ENCODE data around the gene C1orf56. TPM values are rescaled to one million over a fixed set of nuclear protein-coding genes. Genes with fewer than 3 reads are reported as not detected.

C1orf56 gene
- total and polyA plus RNA-seq, 4 donors = 1.5 to 11.2 (median 3.3) TPM

DNA sequence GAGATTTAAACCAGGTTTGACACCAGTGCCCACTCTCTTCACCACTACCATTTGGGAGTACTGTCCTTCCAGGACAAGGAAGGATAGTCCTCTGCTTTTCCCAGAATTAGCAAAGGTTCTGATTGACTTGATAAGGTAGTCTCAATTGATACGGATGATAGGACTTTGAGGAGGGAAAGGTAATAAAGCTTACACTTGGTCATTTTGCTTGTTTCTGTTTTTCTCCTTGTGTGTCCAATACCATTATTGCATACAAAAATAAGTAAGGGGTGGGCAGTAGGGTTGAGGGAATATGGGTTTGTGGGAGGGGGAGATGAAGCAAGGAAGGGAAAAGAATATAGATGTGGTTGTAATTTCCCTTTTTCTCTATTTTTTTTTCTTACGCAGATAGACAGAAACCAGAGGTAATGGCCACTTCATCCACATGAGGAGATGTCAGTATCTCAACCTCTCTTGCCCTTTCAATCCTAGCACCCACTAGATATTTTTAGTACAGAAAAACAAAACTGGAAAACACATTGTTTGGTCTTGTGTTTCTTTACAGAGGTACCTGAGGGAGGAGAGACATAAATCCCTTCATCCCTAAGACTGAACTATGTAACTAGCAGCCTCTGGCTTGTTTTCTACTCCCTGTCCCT, 2.6 kb downstream of the C1orf56 start:
- Histone ChIP-seq H3K4me1 (ENCODE audit: control insufficient read depth in 4 of 4, insufficient read depth in 4 of 4, low read length in 3 of 4) (peaks cover 0 to 16% (median 12%) of the 10 kb centered on the region in 4 donors), H3K9ac (ENCODE audit: low read depth in 1 of 2, low read length in 2 of 2) (no peak overlapping the region), H3K36me3 (ENCODE audit: control insufficient read depth in 4 of 4, insufficient read depth in 3 of 4, low read depth in 1 of 4, low read length in 3 of 4) (peaks cover 4 to 38% (median 34%) of the 10 kb centered on the region in 4 donors), H3K4me3 (ENCODE audit: low read depth in 1 of 3, low read length in 3 of 3) (no peak overlapping the region), H3K27me3 (ENCODE audit: control insufficient read depth in 4 of 4, insufficient read depth in 4 of 4, low read length in 3 of 4) (no peaks in the 10 kb centered on the region), H3K9me3 (ENCODE audit: control insufficient read depth in 4 of 4, low read length in 3 of 4) (no peaks in the 10 kb centered on the region), H3K27ac (ENCODE audit: low read depth in 1 of 2, low read length in 2 of 2) (no peak overlapping the region)
- WGBS = 95% methylated on average over 2 of the region's 2 CpGs
- TF ChIP-seq GABPA (IDR thresholded peaks at IDR 0.05 in 1 of 2, conservative IDR thresholded peaks at IDR 0.05 in 1 of 2) (no peak), NR2F2 (IDR thresholded peaks at IDR 0.05) (no peak), HNF4A (conservative IDR thresholded peaks at IDR 0.05) (no peak), RAD21 (IDR thresholded peaks at IDR 0.05) (no peak), YY1 (IDR thresholded peaks at IDR 0.05) (no peak), RXRA (IDR thresholded peaks at IDR 0.05) (no peak), JUND (IDR thresholded peaks at IDR 0.05) (no peak)
- TF ChIP-seq, protein P1, sequence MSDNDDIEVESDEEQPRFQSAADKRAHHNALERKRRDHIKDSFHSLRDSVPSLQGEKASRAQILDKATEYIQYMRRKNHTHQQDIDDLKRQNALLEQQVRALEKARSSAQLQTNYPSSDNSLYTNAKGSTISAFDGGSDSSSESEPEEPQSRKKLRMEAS (IDR thresholded peaks at IDR 0.05) = no peak
- TF ChIP-seq, protein P2, sequence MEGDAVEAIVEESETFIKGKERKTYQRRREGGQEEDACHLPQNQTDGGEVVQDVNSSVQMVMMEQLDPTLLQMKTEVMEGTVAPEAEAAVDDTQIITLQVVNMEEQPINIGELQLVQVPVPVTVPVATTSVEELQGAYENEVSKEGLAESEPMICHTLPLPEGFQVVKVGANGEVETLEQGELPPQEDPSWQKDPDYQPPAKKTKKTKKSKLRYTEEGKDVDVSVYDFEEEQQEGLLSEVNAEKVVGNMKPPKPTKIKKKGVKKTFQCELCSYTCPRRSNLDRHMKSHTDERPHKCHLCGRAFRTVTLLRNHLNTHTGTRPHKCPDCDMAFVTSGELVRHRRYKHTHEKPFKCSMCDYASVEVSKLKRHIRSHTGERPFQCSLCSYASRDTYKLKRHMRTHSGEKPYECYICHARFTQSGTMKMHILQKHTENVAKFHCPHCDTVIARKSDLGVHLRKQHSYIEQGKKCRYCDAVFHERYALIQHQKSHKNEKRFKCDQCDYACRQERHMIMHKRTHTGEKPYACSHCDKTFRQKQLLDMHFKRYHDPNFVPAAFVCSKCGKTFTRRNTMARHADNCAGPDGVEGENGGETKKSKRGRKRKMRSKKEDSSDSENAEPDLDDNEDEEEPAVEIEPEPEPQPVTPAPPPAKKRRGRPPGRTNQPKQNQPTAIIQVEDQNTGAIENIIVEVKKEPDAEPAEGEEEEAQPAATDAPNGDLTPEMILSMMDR (IDR thresholded peaks at IDR 0.05; ENCODE audit: low read depth, low read length, missing input control) = no peak
- TF ChIP-seq, protein P3, sequence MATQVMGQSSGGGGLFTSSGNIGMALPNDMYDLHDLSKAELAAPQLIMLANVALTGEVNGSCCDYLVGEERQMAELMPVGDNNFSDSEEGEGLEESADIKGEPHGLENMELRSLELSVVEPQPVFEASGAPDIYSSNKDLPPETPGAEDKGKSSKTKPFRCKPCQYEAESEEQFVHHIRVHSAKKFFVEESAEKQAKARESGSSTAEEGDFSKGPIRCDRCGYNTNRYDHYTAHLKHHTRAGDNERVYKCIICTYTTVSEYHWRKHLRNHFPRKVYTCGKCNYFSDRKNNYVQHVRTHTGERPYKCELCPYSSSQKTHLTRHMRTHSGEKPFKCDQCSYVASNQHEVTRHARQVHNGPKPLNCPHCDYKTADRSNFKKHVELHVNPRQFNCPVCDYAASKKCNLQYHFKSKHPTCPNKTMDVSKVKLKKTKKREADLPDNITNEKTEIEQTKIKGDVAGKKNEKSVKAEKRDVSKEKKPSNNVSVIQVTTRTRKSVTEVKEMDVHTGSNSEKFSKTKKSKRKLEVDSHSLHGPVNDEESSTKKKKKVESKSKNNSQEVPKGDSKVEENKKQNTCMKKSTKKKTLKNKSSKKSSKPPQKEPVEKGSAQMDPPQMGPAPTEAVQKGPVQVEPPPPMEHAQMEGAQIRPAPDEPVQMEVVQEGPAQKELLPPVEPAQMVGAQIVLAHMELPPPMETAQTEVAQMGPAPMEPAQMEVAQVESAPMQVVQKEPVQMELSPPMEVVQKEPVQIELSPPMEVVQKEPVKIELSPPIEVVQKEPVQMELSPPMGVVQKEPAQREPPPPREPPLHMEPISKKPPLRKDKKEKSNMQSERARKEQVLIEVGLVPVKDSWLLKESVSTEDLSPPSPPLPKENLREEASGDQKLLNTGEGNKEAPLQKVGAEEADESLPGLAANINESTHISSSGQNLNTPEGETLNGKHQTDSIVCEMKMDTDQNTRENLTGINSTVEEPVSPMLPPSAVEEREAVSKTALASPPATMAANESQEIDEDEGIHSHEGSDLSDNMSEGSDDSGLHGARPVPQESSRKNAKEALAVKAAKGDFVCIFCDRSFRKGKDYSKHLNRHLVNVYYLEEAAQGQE (IDR thresholded peaks at IDR 0.05) = no peak
- no peak for DNase-seq (ENCODE audit: low spot score)

DNA sequence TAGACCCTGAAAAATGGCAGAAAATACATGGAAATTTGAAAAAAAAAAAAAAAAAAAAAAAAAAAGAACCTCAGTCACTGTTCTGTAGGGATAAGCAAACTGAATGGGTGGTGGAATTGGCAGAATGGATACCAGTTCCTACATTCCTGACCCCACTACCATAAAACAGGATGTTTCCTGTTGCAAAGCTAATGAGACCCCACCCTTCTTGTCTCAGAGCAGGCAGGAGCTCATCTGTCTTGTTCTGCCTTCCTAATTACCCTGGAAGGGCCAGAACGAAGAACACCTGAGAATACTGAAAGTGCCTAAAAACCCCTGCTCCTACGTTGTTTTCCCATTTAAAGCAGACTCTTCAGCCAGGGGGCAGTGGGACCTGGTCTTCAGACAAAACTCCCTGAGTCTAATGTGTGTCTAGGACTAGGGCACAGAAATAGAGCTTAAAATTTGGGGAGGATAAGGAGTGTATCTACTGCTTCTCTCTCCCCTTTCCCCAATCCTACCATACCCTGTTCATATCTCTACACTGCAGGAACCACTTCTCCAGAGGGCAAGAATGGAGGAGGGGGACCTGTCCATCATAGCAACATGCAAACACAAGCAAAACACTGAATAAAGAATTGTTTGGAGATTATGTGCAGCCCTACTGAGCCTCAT, 3.9 kb downstream of the C1orf56 start:
- no peak overlapping the region for H3K4me3 ChIP-seq (ENCODE audit: low read depth in 1 of 3, low read length in 3 of 3)
- TF ChIP-seq HNF4A (conservative IDR thresholded peaks at IDR 0.05) = no peak
- TF ChIP-seq GABPA (IDR thresholded peaks at IDR 0.05 in 1 of 2, conservative IDR thresholded peaks at IDR 0.05 in 1 of 2) = no peak
- TF ChIP-seq, protein P3 (IDR thresholded peaks at IDR 0.05) = no peak
- TF ChIP-seq, protein P4, sequence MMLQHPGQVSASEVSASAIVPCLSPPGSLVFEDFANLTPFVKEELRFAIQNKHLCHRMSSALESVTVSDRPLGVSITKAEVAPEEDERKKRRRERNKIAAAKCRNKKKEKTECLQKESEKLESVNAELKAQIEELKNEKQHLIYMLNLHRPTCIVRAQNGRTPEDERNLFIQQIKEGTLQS (IDR thresholded peaks at IDR 0.05) = no peak
- no peak for TF ChIP-seq SP1 (IDR thresholded peaks at IDR 0.05)
- TF ChIP-seq, protein P2 (IDR thresholded peaks at IDR 0.05; ENCODE audit: low read depth, low read length, missing input control) = no peak
- TF ChIP-seq RXRA (IDR thresholded peaks at IDR 0.05) = no peak
- TF ChIP-seq JUND (IDR thresholded peaks at IDR 0.05) = no peak
- TF ChIP-seq YY1 (IDR thresholded peaks at IDR 0.05) = no peak
- no peak for TF ChIP-seq HNF4G (IDR thresholded peaks at IDR 0.05)
- no peak for TF ChIP-seq NR2F2 (IDR thresholded peaks at IDR 0.05)
- TF ChIP-seq, protein P1 (IDR thresholded peaks at IDR 0.05) = no peak
- no peak overlapping the region for H3K27ac ChIP-seq (ENCODE audit: low read depth in 1 of 2, low read length in 2 of 2)
- H3K27me3 ChIP-seq (ENCODE audit: control insufficient read depth in 4 of 4, insufficient read depth in 4 of 4, low read length in 3 of 4) = no peaks in the 10 kb centered on the region
- peaks cover 4 to 45% (median 40%) of the 10 kb centered on the region in 4 donors for H3K36me3 ChIP-seq (ENCODE audit: control insufficient read depth in 4 of 4, insufficient read depth in 3 of 4, low read depth in 1 of 4, low read length in 3 of 4)
- H3K4me1 ChIP-seq (ENCODE audit: control insufficient read depth in 4 of 4, insufficient read depth in 4 of 4, low read length in 3 of 4) = peaks cover 0 to 26% (median 17%) of the 10 kb centered on the region in 4 donors
- DNase-seq (ENCODE audit: low spot score) = no peak
- no peaks in the 10 kb centered on the region for H3K9me3 ChIP-seq (ENCODE audit: control insufficient read depth in 4 of 4, low read length in 3 of 4)
- WGBS = 87% methylated on average over 2 of the region's 2 CpGs
- no peak overlapping the region for H3K9ac ChIP-seq (ENCODE audit: low read depth in 1 of 2, low read length in 2 of 2)
